Activated T-helper 1 cell treated with anti-CD3 and anti-CD28 coated beads, Interleukin-2, amount 50 U/mL, for 16 hours (primary cell): ENCODE measurements around the gene SCN3A.

Experiments used
- DNase-seq, 2 donors: peaks; one replicate each; pipeline ENCODE4 v3.0.0-alpha.2; 2020; ENCODE audit warnings: low read depth in 1 of 2, low spot score in 1 of 2

SCN3A gene

DNA sequence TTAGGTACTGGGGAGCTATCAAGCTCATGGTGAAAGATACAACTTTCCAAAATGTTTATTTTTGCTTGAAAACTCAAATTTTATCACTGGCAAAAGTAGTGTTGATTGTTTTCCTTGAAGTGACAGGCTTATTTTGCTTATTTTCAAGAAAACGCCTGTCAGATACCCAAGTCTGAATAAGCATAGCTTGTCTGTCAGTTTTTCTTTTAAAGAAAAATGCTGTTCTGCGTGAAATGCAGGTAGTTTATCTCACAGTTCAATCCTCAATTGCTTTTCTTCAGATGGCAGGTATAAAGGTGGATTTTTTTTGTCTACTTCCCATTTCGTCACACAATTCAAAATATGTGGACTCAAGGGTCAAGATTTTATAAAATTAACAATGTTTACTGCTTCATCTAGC lies 145.9 kb downstream of the SCN3A start:
- DNase-seq, result no peak

DNA sequence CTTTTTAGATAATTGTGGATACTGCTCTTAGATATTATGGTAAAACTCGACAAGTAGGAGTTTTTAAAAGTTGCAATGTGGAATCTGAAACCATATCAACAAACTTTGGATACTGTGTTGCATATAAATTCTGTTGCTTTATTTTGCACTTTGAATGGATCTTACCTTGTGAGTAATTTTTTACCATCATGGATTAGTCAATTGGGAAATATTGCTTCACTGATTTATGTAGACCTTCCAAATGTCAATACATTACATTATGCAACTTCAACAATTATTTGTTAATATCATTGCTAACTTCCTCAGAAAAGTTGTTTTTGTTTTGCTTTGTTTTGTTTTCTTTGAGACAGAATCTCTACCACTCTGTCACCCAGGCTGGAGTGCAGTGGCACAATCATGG lies 146.5 kb downstream of the SCN3A start:
- DNase-seq, result no peak

DNA sequence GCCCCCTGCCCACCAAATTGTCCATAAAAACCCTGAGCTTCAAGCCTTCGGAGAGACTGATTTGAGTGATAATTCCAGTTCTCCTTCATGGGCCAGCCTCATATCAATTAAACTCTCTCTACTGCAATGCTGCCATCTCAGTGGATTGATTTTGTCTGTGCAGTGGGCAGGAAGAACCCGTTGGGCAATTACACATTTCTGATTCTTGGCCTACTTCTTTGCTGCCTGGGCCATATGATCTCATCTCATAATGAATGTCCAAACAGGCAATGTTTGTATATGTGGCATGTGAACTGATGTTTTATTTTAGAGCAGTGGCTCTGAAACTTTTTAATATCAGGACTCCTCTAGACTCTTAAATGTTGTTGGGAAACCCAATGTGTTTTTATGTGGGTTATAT lies 147.3 kb downstream of the SCN3A start:
- no peak for DNase-seq

DNA sequence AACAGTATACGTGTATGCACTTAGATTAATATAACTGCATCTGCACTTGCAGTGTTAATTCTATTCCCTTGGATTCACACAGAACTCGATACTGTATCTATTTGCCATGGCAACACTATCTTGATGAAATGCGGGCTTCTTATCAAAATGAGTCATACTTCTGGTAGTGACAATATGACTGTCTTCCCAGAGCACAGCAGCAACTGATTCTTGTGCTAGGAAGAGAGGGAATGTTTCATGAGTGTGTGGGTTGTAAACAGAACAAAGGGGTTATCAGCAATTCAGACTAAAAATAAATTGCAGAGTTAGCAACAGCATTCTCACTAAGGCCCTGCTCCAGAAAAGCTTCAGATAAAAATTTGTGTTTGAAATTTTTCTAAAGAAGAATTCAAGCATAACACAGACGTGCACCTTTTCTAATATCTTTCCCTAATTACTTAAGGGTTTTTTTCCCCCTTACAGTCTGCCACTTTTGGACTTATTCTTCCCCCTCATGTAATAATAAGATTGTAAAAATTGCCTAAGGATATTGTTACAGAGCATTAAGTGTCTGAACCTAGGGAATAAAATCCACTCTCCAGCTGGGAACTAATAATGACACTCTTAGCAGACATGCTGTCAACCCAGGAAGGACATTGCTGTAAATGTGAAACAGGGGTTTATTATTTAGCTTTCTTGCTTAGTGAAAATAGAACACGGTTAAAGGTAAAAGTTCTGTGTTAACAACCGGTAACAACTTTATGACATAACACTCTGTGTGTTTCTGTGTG lies 148.6 kb downstream of the SCN3A start:
- no peak for DNase-seq

DNA sequence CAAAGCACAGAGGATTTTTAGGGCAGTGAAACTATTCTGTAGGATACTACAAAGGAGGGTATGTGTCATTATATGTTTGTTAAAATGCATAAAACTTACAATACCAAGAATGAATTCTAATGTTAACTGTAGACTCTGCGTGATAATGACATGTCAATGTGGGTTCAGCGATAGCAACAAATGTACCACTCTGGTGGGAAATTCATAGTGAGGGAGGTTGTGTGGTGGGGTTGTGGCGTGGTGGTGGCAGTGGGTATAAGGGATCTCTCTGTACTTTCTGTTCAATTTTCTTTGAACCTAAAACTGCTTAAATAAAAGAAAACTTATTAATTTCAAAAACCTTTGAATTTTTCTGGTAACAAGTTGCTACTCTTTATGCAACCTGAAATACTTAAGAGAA lies 149.2 kb downstream of the SCN3A start:
- DNase-seq, result no peak

DNA sequence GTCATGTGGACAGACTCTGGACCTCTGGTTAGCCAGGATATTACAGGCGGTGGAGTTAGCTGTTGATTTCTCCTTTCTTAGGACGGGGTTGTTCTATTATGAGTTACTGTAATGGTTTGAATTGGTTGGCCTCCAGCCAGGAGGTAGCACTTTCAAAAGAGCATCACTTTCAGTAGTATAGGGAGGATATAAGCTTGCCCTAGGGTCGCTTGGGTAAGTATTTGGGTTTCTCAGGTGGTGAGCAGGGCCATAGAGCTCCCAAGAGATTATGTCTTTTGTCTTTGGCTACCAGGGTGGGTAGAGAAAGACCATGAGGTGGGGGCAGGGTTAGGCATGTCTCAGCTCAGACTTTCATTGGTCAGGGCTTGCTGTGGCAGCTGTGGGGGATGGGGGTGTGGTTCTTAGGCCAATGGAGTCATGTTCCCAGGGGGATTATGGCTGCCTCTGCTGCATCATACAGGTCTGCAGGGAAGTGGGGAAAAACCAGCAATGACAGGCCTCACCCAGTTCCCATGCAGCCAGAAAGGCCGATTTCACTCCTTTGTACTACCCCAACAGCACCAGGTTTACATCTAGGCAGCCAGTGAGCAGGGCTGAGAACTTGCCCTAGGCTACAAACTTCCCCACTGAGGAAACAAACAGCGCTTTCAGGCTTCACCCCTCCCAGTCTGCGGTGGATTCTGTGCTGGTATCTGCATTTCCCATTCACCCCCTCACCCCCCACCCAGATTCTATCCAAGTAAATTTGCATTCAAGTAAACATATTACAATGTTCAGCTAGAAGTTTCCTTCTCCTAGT lies 159.1 kb downstream of the SCN3A start:
- DNase-seq, result no peak
